PC-9 (cell line): ENCODE data around the gene DAB1. TPM values are rescaled to one million over a fixed set of nuclear protein-coding genes. Genes with fewer than 3 reads are reported as not detected.

ENCODE experiments used
- BruUV-seq: library from RNA; stranded (reverse); fragments of 400-500 nt; replicated peaks from 2 replicates; lab custom pipeline; 2021; lab: Mats Ljungman, UMichigan
- CTCF ChIA-PET: fragments of 300-600 bp; sonication (Branson Sonifier 250); formaldehyde crosslinking; loops from one replicate; lab custom pipeline; 2022; ENCODE audit warnings: antibody characterized with exemption; lab: Charles Lee
- POLR2A ChIA-PET: fragments of 300-600 bp; sonication (Branson Sonifier 250); formaldehyde crosslinking; loops from one replicate; lab custom pipeline; 2022; ENCODE audit warnings: antibody characterized with exemption; ENCODE audit not compliant: unreplicated experiment; lab: Charles Lee
- DNase-seq, 2 experiments: peaks; one replicate each; pipeline versions ENCODE4 v3.0.0 to v3.0.0-alpha.2; 2015 to 2022; ENCODE audit warnings: mixed read lengths in 1 of 2
- H2AFZ ChIP-seq: fragments of 200-600 bp; sonication (generic); 2 replicates; pipeline ENCODE4 v1.8.1; 2017; ENCODE audit warnings: antibody characterized with exemption
- H3F3A ChIP-seq: fragments of 200-600 bp; sonication (generic); 2 replicates; pipeline ENCODE4 v1.8.1; 2017; ENCODE audit warnings: antibody characterized with exemption, mild to moderate bottlenecking, low read depth; ENCODE audit not compliant: insufficient read depth
- H3K27ac ChIP-seq: fragments of 200-600 bp; sonication (generic); 2 replicates; pipeline ENCODE4 v1.6.1; 2016; ENCODE audit warnings: mixed run types
- H3K27me3 ChIP-seq: fragments of 200-600 bp; sonication (generic); 2 replicates; pipeline ENCODE4 v1.6.1; 2016; ENCODE audit warnings: low read depth, mixed run types; ENCODE audit not compliant: insufficient read depth
- H3K36me3 ChIP-seq: fragments of 200-600 bp; sonication (generic); 2 replicates; pipeline ENCODE4 v1.6.1; 2016; ENCODE audit warnings: low read depth, mixed run types
- H3K4me1 ChIP-seq: fragments of 200-600 bp; sonication (generic); replicated peaks from 2 replicates; pipeline ENCODE4 v1.6.1; 2016; ENCODE audit warnings: mixed run types; ENCODE audit not compliant: insufficient read depth
- H3K4me2 ChIP-seq: fragments of 200-600 bp; sonication (generic); 2 replicates; pipeline ENCODE4 v1.6.1; 2017; ENCODE audit warnings: mixed run types
- H3K4me3 ChIP-seq: fragments of 200-600 bp; sonication (generic); 2 replicates; pipeline ENCODE4 v1.6.1; 2016; ENCODE audit warnings: mixed run types
- H3K79me2 ChIP-seq: fragments of 200-600 bp; sonication (generic); 2 replicates; pipeline ENCODE4 v1.6.1; 2017; ENCODE audit warnings: low read depth, mixed run types
- H3K9me2 ChIP-seq: fragments of 200-600 bp; sonication (generic); 2 replicates; pipeline ENCODE4 v1.8.1; 2017; ENCODE audit warnings: mild to moderate bottlenecking; ENCODE audit not compliant: insufficient read depth
- H3K9me3 ChIP-seq: fragments of 200-600 bp; sonication (generic); 2 replicates; pipeline ENCODE4 v1.8.1; 2016; ENCODE audit warnings: low read depth; ENCODE audit not compliant: insufficient read depth
- H4K20me1 ChIP-seq: fragments of 200-600 bp; sonication (generic); 2 replicates; pipeline ENCODE4 v1.8.1; 2017; ENCODE audit not compliant: insufficient read depth
- EZH2 ChIP-seq: fragments of 200-600 bp; sonication (generic); IDR thresholded peaks from 2 replicates; pipeline ENCODE4 v1.8.0; 2017; ENCODE audit warnings: antibody characterized with exemption, low read depth
- intact Hi-C: fragments of 100-400 bp; cut with micrococcal nuclease; formaldehyde crosslinking; loops from one replicate; pipeline ENCODE4 v1.10.0; 2022; ENCODE audit not compliant: unreplicated experiment
- total RNA-seq: library from RNA; stranded (reverse); gene quantifications from 2 replicates; pipeline ENCODE4 v1.2.3, GENCODE V29; 2021
- TF ChIP-seq, protein P1 (sequence below): fragments of 200-600 bp; sonication (generic); conservative IDR thresholded peaks from 2 replicates; pipeline ENCODE4 v1.6.1; 2017; ENCODE audit warnings: mixed run types, antibody characterized with exemption, mild to moderate bottlenecking, moderate library complexity

The DAB1 gene
- total RNA-seq, 1 experiment from 2014 or later: not detected

- ChIA-PET POLR2A (no interaction called here), CTCF (no interaction called here)
- Histone ChIP-seq H3K36me3 (no peaks in the 10 kb centered on the region), H2AFZ (no peak overlapping the region), H3K79me2 (no peaks in the 10 kb centered on the region), H3K4me2 (no peak overlapping the region), H3K9me2 (no peaks in the 10 kb centered on the region; the same call in 1 of the 2 replicates), H3K4me3 (no peak overlapping the region), H3K27ac (no peak overlapping the region), H3K4me1 (no peaks in the 10 kb centered on the region), H3K9me3 (no peaks in the 10 kb centered on the region), H3K27me3 (no peaks in the 10 kb centered on the region; the same call in 1 of the 2 replicates), H4K20me1 (no peaks in the 10 kb centered on the region), H3F3A (no peaks in the 10 kb centered on the region)
- intact Hi-C loops: no loop called here
- BruUV-seq: no TSS peak
- TF ChIP-seq, protein P1, sequence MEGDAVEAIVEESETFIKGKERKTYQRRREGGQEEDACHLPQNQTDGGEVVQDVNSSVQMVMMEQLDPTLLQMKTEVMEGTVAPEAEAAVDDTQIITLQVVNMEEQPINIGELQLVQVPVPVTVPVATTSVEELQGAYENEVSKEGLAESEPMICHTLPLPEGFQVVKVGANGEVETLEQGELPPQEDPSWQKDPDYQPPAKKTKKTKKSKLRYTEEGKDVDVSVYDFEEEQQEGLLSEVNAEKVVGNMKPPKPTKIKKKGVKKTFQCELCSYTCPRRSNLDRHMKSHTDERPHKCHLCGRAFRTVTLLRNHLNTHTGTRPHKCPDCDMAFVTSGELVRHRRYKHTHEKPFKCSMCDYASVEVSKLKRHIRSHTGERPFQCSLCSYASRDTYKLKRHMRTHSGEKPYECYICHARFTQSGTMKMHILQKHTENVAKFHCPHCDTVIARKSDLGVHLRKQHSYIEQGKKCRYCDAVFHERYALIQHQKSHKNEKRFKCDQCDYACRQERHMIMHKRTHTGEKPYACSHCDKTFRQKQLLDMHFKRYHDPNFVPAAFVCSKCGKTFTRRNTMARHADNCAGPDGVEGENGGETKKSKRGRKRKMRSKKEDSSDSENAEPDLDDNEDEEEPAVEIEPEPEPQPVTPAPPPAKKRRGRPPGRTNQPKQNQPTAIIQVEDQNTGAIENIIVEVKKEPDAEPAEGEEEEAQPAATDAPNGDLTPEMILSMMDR: no peak
- TF ChIP-seq EZH2: no peak
- DNase-seq: no peak
Observed at GRCh38 chr1:57451516-57451915, 27.7 kb upstream of the DAB1 start.

DNA sequence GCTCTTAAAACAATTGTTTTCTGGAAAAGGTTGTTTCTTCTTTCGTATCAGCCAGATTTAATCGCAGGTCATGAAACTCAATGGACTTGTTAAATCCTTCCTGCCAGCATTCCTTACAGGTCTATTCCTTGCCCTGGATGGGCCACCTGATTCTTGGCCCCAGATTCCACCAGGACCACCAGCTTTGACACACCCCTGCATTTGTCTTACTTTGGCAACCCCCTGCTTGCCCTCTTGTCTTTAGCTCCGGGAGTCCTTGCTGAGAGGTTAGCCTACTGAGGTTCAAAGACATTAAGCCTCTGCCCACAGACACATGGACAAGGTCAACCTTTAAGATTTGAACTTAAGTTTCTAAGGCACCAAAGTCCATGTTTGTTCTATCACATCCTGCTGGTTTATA is 27.1 kb upstream of the DAB1 start:
- H4K20me1 ChIP-seq: no peaks in the 10 kb centered on the region
- BruUV-seq: no TSS peak
- no peaks in the 10 kb centered on the region for H3K36me3 ChIP-seq

GRCh38 chr1:57447551-57447950 is 23.7 kb upstream of the DAB1 start:
- Histone ChIP-seq H3F3A (no peaks in the 10 kb centered on the region), H3K9me3 (no peaks in the 10 kb centered on the region), H4K20me1 (no peaks in the 10 kb centered on the region), H3K4me1 (no peaks in the 10 kb centered on the region), H3K9me2 (no peaks in the 10 kb centered on the region; the same call in 1 of the 2 replicates), H2AFZ (no peak overlapping the region), H3K36me3 (no peaks in the 10 kb centered on the region), H3K79me2 (no peaks in the 10 kb centered on the region), H3K4me2 (no peak overlapping the region), H3K27ac (no peak overlapping the region), H3K27me3 (no peaks in the 10 kb centered on the region; the same call in 1 of the 2 replicates), H3K4me3 (no peak overlapping the region)
- ChIA-PET POLR2A (no interaction called here), CTCF (no interaction called here)
- BruUV-seq: no TSS peak
- intact Hi-C loops: no loop called here
- TF ChIP-seq, protein P1: no peak
- TF ChIP-seq EZH2: no peak
- no peak for DNase-seq

More for the DNA sequence above, 27.1 kb upstream of the DAB1 start:
- TF ChIP-seq, protein P1: no peak
- TF ChIP-seq EZH2: no peak
- H3K9me2 ChIP-seq: no peaks in the 10 kb centered on the region; the same call in 1 of the 2 replicates
- CTCF ChIA-PET: no interaction called here
- no peaks in the 10 kb centered on the region for H3F3A ChIP-seq
- H2AFZ ChIP-seq: no peak overlapping the region
- DNase-seq: no peak
- no peak overlapping the region for H3K4me3 ChIP-seq
- POLR2A ChIA-PET: no interaction called here
- H3K4me1 ChIP-seq: no peaks in the 10 kb centered on the region
- no peak overlapping the region for H3K27ac ChIP-seq
- H3K4me2 ChIP-seq: no peak overlapping the region
- H3K79me2 ChIP-seq: no peaks in the 10 kb centered on the region
- no peaks in the 10 kb centered on the region for H3K9me3 ChIP-seq
- no peaks in the 10 kb centered on the region; the same call in 1 of the 2 replicates for H3K27me3 ChIP-seq
- intact Hi-C loops: no loop called here
